ENCODE measurements around the gene XPO6.

- TF ChIP-seq FOXA1 (IDR thresholded peaks at IDR 0.05) (no peak), PKNOX1 (IDR thresholded peaks at IDR 0.05) (no peak), SUZ12 (IDR thresholded peaks at IDR 0.05) (no peak), L3MBTL2 (conservative IDR thresholded peaks at IDR 0.05) (no peak), SP1 (IDR thresholded peaks at IDR 0.05) (no peak), FOXK2 (IDR thresholded peaks at IDR 0.05) (no peak)
Measured at GRCh38 chr16:28208824-28209223, 2.9 kb downstream of the XPO6 start.

All from HEK293T (cell line).